SU-DHL-6 (cell line): ENCODE results near the gene BET1.

Source experiments
- EZH2phosphoT487 ChIP-seq: fragments of 200-600 bp; sonication (generic), shearing (Covaris generic); conservative IDR thresholded peaks from 2 replicates; pipeline ENCODE4 v1.6.1; 2018; ENCODE audit warnings: mild to moderate bottlenecking, antibody characterized with exemption, low read length, moderate library complexity, mixed read lengths
- TF ChIP-seq, protein P1 (sequence below): fragments of 200-600 bp; sonication (generic); IDR thresholded peaks from one replicate; pipeline ENCODE4 v1.5.1; 2017; ENCODE audit warnings: antibody characterized with exemption, mild to moderate bottlenecking, low read length, moderate library complexity; ENCODE audit not compliant: insufficient read depth, poor library complexity, severe bottlenecking

DNA sequence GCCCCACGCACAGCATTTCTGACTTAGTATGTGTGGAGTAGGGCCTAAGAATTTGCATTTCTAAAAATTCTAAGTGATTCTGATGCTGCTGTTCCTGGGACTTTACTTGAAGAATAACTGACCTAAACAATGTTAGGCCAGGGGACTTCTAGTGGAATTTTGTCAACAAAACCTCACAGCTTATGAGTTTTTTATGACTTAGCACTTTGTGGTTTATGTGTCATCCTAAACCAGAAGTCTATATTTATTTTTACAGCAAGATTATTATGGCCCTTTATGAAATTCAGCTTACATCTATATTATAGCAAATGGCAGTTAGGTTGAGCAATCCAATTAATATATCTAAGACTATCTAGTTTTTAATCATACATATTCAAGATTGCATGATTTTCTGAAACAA, 24.6 kb upstream of the BET1 start:
- TF ChIP-seq, protein P1, sequence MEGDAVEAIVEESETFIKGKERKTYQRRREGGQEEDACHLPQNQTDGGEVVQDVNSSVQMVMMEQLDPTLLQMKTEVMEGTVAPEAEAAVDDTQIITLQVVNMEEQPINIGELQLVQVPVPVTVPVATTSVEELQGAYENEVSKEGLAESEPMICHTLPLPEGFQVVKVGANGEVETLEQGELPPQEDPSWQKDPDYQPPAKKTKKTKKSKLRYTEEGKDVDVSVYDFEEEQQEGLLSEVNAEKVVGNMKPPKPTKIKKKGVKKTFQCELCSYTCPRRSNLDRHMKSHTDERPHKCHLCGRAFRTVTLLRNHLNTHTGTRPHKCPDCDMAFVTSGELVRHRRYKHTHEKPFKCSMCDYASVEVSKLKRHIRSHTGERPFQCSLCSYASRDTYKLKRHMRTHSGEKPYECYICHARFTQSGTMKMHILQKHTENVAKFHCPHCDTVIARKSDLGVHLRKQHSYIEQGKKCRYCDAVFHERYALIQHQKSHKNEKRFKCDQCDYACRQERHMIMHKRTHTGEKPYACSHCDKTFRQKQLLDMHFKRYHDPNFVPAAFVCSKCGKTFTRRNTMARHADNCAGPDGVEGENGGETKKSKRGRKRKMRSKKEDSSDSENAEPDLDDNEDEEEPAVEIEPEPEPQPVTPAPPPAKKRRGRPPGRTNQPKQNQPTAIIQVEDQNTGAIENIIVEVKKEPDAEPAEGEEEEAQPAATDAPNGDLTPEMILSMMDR = no peak
- TF ChIP-seq EZH2phosphoT487 = no peak
